HepG2 (cell line): ENCODE results near the gene ZCCHC17. TPM values are rescaled to one million over a fixed set of nuclear protein-coding genes. Genes with fewer than 3 reads are reported as not detected.

Experiments used
- CENPT ChIP-seq: sonication (generic); formaldehyde crosslinking; IDR thresholded peaks from 2 replicates; pipeline ENCODE4 v1.8.0; 2022; ENCODE audit warnings: low read depth, mild to moderate bottlenecking, moderate library complexity, missing genetic modification reagents
- CHD4 ChIP-seq: fragments of 200-600 bp; sonication (generic); IDR thresholded peaks from 2 replicates; pipeline ENCODE4 v1.7.0; 2017; ENCODE audit warnings: mild to moderate bottlenecking, low read length, borderline replicate concordance
- HOXD1 ChIP-seq: sonication (generic); formaldehyde crosslinking; IDR thresholded peaks from 2 replicates; pipeline ENCODE4 v1.5.0; 2020; ENCODE audit warnings: missing genetic modification reagents
- KLF15 ChIP-seq: sonication (generic); formaldehyde crosslinking; IDR thresholded peaks from 2 replicates; pipeline ENCODE4 v1.8.1; 2023; ENCODE audit warnings: borderline replicate concordance, mild to moderate bottlenecking, inconsistent platforms, missing genetic modification reagents, mixed read lengths
- KLF16 ChIP-seq, 2 experiments: sonication (generic) in 1 of 2; formaldehyde crosslinking in 1 of 2; IDR thresholded peaks; 2 replicates each; pipeline versions ENCODE4 v1.6.1 to v1.8.0; 2016 to 2023; ENCODE audit warnings: missing genetic modification reagents in 2 of 2, missing compliant biosample characterization in 1 of 2
- SRY ChIP-seq: sonication (generic); formaldehyde crosslinking; IDR thresholded peaks from 2 replicates; pipeline ENCODE4 v1.8.0; 2022; ENCODE audit warnings: mild to moderate bottlenecking, missing genetic modification reagents
- ZNF205 ChIP-seq: IDR thresholded peaks from 2 replicates; pipeline ENCODE4 v1.6.1; 2018; ENCODE audit warnings: missing biosample characterization, missing genetic modification reagents
- ZNF235 ChIP-seq: sonication (generic); formaldehyde crosslinking; IDR thresholded peaks from 2 replicates; pipeline ENCODE4 v1.8.1; 2023; ENCODE audit warnings: mild to moderate bottlenecking, missing genetic modification reagents, borderline replicate concordance
- ZNF776 ChIP-seq: sonication (generic); formaldehyde crosslinking; IDR thresholded peaks from 2 replicates; pipeline ENCODE4 v1.4.0; 2020; ENCODE audit warnings: mild to moderate bottlenecking, missing genetic modification reagents
- ZNF83 ChIP-seq: sonication (generic); formaldehyde crosslinking; IDR thresholded peaks from 2 replicates; pipeline ENCODE4 v1.4.0; 2020; ENCODE audit warnings: missing genetic modification reagents, mild to moderate bottlenecking, borderline replicate concordance
- polyA plus RNA-seq, 8 experiments: library from polyadenylated mRNA; depleted of rRNA in 3 of 8; stranded (reverse) in 7 of 8; unstranded in 1 of 8; fragments of >200 nt; fragmentation: Illumina TruSeq in 4 of 8; extraction: Trizol in 4 of 8; gene quantifications; 2 replicates each; pipeline versions ENCODE4 v1.2.1 to v1.2.3, GENCODE V29; 2011 to 2016; ENCODE audit warnings: low read depth in 4 of 8, missing spikeins in 1 of 8, mixed read lengths in 1 of 8; ENCODE audit not compliant: insufficient read depth in 1 of 8
- total RNA-seq, 5 experiments: library from RNA; depleted of rRNA; stranded (reverse); fragments of >200 nt; fragmentation: Illumina TruSeq; extraction: Trizol; gene quantifications; 2 replicates each; pipeline ENCODE4 v1.2.3, GENCODE V29; 2016; ENCODE audit warnings: low read depth in 1 of 5
- TF ChIP-seq, protein P1 (sequence below), 2 experiments: sonication (generic) in 1 of 2; formaldehyde crosslinking in 1 of 2; IDR thresholded peaks; 2 replicates each; pipeline versions ENCODE4 v1.5.1 to v1.6.1; 2011 to 2020; ENCODE audit warnings: borderline replicate concordance in 1 of 2, low read depth in 1 of 2, low read length in 1 of 2, mild to moderate bottlenecking in 1 of 2, missing genetic modification reagents in 1 of 2, moderate library complexity in 1 of 2
- TF ChIP-seq, protein P2 (sequence below): sonication (generic); formaldehyde crosslinking; IDR thresholded peaks from 2 replicates; pipeline ENCODE4; 2020; ENCODE audit warnings: missing genetic modification reagents, mild to moderate bottlenecking, borderline replicate concordance
- TF ChIP-seq, protein P3 (sequence below): sonication (generic); formaldehyde crosslinking; IDR thresholded peaks from 2 replicates; pipeline ENCODE4 v1.5.0; 2020; ENCODE audit warnings: missing genetic modification reagents
- TF ChIP-seq, protein P4 (sequence below): sonication (generic); formaldehyde crosslinking; IDR thresholded peaks from 2 replicates; pipeline ENCODE4 v1.8.1; 2023; ENCODE audit warnings: mild to moderate bottlenecking, missing genetic modification reagents, borderline replicate concordance
- TF ChIP-seq, protein P5 (sequence below): sonication (generic); formaldehyde crosslinking; IDR thresholded peaks from 2 replicates; pipeline ENCODE4 v1.8.0; 2022; ENCODE audit warnings: missing genetic modification reagents, mild to moderate bottlenecking, borderline replicate concordance
- TF ChIP-seq, protein P6 (sequence below): sonication (generic); formaldehyde crosslinking; IDR thresholded peaks from 2 replicates; pipeline ENCODE4 v1.9.0; 2021; ENCODE audit warnings: missing genetic modification reagents, borderline replicate concordance

The ZCCHC17 gene
- total and polyA plus RNA-seq, 2 of the 13 experiments (the other 11 are each of a cell fraction or from before 2014, with no cell fraction given), result 20.5 to 53.0 TPM

DNA sequence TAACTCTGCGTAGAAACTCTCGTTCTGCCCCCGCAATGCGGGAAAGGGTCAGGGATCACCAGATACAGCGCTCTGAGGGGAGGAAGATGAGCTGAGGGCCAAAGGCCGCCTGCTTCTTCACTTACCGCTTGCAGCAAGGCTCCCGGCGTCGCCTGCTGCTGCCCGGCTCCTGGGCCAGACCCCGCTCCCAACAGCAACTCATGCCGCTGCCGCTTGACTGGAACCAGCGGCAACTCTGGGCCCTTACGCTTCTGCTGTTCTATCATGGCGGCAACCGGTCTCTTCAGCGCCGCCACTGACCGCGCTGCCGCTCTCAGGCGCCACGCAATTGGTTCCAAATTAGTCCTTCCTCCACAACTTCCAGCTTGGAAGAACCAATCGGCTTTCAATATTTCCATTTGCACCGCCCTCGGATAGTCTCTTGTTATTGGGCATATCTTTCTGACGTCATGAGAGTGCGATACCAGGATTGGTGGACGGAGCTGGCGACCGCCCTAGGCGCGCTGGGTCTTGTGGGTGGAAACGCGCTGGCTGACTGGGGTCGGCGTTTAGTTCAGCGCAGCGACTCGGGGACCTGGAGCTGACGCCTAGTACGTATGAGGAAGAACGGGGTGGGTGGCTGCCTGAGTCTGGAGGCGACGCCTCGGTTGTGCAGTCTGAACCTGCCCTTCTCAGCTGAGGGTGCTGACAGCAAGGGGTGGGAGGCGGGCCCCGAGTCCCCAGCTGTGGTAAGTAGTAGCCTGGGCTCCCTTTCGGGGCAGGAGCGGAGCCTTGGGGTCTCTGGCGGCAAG, at the start of gene ZCCHC17, which contains the start of gene SNRNP40 (continued):
- TF ChIP-seq, protein P1, sequence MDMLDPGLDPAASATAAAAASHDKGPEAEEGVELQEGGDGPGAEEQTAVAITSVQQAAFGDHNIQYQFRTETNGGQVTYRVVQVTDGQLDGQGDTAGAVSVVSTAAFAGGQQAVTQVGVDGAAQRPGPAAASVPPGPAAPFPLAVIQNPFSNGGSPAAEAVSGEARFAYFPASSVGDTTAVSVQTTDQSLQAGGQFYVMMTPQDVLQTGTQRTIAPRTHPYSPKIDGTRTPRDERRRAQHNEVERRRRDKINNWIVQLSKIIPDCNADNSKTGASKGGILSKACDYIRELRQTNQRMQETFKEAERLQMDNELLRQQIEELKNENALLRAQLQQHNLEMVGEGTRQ (IDR thresholded peaks at IDR 0.05; ENCODE audit: low read depth, low read length), result no peak
- TF ChIP-seq, protein P1 (CRISPR knock-in tag; IDR thresholded peaks at IDR 0.05; ENCODE audit: borderline replicate concordance), result no peak
- TF ChIP-seq HOXD1 (CRISPR knock-in tag) (peak; percentile 10; the same call in 1 of the 2 replicates), ZNF235 (no peak; the same call in 1 of the 2 replicates), KLF16 (CRISPR knock-in tag; IDR thresholded peaks at IDR 0.05) (0 out of 4 replicates have a peak, but pooled peaks of 1 of the 2 experiments have one; percentile 41), SRY (CRISPR knock-in tag) (peak; percentile 93; the same call in 1 of the 2 replicates), KLF15 (CRISPR knock-in tag) (peak; percentile 69; the same call in 1 of the 2 replicates), ZNF776 (CRISPR knock-in tag) (no peak; the same call in 1 of the 2 replicates), ZNF205 (CRISPR knock-in tag) (peak; percentile 30; the same call in 1 of the 2 replicates), CHD4 (no peak), CENPT (CRISPR knock-in tag) (no peak), ZNF83 (CRISPR knock-in tag) (no peak)
- TF ChIP-seq, protein P2, sequence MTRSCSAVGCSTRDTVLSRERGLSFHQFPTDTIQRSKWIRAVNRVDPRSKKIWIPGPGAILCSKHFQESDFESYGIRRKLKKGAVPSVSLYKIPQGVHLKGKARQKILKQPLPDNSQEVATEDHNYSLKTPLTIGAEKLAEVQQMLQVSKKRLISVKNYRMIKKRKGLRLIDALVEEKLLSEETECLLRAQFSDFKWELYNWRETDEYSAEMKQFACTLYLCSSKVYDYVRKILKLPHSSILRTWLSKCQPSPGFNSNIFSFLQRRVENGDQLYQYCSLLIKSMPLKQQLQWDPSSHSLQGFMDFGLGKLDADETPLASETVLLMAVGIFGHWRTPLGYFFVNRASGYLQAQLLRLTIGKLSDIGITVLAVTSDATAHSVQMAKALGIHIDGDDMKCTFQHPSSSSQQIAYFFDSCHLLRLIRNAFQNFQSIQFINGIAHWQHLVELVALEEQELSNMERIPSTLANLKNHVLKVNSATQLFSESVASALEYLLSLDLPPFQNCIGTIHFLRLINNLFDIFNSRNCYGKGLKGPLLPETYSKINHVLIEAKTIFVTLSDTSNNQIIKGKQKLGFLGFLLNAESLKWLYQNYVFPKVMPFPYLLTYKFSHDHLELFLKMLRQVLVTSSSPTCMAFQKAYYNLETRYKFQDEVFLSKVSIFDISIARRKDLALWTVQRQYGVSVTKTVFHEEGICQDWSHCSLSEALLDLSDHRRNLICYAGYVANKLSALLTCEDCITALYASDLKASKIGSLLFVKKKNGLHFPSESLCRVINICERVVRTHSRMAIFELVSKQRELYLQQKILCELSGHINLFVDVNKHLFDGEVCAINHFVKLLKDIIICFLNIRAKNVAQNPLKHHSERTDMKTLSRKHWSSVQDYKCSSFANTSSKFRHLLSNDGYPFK, result peak; percentile 87
- TF ChIP-seq, protein P3, sequence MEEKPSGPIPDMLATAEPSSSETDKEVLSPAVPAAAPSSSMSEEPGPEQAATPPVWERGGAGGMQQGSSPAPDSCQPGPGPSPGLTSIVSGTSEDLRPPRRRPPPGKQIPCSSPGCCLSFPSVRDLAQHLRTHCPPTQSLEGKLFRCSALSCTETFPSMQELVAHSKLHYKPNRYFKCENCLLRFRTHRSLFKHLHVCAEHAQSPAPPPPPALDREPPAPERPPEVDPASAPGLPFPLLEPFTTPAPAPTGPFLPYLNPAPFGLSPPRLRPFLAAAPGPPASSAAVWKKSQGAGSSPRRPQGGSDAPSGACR (CRISPR knock-in tag), result 0 out of 2 replicates have a peak, but pooled peaks have one; percentile 8
- TF ChIP-seq, protein P4, sequence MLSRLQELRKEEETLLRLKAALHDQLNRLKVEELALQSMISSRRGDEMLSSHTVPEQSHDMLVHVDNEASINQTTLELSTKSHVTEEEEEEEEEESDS, result no peak
- TF ChIP-seq, protein P5, sequence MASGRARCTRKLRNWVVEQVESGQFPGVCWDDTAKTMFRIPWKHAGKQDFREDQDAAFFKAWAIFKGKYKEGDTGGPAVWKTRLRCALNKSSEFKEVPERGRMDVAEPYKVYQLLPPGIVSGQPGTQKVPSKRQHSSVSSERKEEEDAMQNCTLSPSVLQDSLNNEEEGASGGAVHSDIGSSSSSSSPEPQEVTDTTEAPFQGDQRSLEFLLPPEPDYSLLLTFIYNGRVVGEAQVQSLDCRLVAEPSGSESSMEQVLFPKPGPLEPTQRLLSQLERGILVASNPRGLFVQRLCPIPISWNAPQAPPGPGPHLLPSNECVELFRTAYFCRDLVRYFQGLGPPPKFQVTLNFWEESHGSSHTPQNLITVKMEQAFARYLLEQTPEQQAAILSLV (CRISPR knock-in tag), result peak; percentile 77; the same call in 1 of the 2 replicates
- TF ChIP-seq, protein P6, sequence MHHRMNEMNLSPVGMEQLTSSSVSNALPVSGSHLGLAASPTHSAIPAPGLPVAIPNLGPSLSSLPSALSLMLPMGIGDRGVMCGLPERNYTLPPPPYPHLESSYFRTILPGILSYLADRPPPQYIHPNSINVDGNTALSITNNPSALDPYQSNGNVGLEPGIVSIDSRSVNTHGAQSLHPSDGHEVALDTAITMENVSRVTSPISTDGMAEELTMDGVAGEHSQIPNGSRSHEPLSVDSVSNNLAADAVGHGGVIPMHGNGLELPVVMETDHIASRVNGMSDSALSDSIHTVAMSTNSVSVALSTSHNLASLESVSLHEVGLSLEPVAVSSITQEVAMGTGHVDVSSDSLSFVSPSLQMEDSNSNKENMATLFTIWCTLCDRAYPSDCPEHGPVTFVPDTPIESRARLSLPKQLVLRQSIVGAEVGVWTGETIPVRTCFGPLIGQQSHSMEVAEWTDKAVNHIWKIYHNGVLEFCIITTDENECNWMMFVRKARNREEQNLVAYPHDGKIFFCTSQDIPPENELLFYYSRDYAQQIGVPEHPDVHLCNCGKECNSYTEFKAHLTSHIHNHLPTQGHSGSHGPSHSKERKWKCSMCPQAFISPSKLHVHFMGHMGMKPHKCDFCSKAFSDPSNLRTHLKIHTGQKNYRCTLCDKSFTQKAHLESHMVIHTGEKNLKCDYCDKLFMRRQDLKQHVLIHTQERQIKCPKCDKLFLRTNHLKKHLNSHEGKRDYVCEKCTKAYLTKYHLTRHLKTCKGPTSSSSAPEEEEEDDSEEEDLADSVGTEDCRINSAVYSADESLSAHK, result 0 out of 2 replicates have a peak, but pooled peaks have one; percentile 68
